TTC549 (cell line): ENCODE measurements around the gene TMED9.

Experiments
- FAIRE-seq: peaks from 2 replicates; lab custom pipeline; 2012; peaks lifted over from hg19 to GRCh38; lab: Jason Lieb, UNC

The TMED9 gene

GRCh38 chr5:177578316-177578715 is 13.7 kb upstream of the TMED9 start:
- FAIRE-seq: no peak

GRCh38 chr5:177588413-177588909 is 3.5 kb upstream of the TMED9 start:
- FAIRE-seq: no peak

DNA sequence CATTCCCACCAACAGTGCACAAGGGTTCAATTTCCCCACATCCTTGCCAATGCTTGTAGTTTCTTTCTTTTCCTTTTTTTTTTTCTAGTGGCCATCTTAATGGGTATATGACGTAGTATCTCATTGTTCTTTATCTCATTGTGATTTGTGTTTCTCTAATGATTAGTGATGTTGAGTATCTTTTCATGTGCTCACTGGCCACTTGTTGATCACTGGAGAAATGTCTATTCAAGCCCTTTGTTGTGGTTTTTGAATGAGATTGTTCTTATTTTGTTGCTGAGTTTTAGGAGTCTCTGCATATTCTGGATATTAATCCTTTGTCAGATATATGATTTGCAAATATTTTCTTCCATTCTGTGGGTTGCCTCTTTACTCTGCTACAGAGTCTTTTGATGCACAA is 1.6 kb upstream of the TMED9 start:
- no peak for FAIRE-seq

GRCh38 chr5:177591690-177592009 is 353 bp upstream of the TMED9 start:
- no peak for FAIRE-seq

GRCh38 chr5:177592905-177593304 is 902 bp downstream of the TMED9 start:
- FAIRE-seq: no peak

GRCh38 chr5:177593511-177593910 is 1.5 kb downstream of the TMED9 start:
- no peak for FAIRE-seq

GRCh38 chr5:177594071-177594470 is 2.1 kb downstream of the TMED9 start:
- FAIRE-seq: no peak

- FAIRE-seq: no peak
Measured at GRCh38 chr5:177595026-177595585, 3.1 kb downstream of the TMED9 start.

- FAIRE-seq: no peak
Measured at GRCh38 chr5:177595991-177596774, 4.2 kb downstream of the TMED9 start.

- FAIRE-seq: no peak
Measured at GRCh38 chr5:177596775-177597238, 4.8 kb downstream of the TMED9 start.

- no peak for FAIRE-seq
Measured at GRCh38 chr5:177598477-177598876, 6.5 kb downstream of the TMED9 start.

GRCh38 chr5:177599731-177600507 is 7.9 kb downstream of the TMED9 start, which contains the start of gene B4GALT7:
B4GALT7 (plus strand) TSS chr5:177600132; CDS start chr5:177600211, 79 bp downstream.
- no peak for FAIRE-seq

DNA sequence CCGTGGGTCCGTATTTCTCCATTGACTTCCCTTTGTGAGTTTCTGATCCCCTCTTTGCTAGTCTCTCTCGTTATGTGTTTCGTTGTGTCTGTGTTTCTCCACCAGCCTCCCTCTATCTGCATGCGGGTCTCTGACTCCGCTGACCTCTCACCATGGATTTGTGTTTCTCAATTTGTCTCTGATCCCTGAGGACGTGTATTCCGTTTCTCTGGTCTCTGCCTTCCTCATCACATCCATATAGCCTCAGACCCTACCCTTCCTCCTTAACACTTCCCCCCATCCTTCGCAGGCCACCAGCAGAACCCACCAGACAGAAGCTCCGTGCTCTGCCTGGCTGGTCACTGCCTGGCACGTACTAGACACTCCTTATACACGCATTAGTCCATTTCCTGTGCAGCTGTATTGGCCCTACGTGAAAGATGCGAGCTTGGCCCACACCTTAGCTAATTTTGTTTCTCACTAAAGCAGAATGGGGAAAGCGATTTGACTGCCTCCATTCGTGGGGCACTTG is 8.6 kb downstream of the TMED9 start:
- FAIRE-seq: no peak

DNA sequence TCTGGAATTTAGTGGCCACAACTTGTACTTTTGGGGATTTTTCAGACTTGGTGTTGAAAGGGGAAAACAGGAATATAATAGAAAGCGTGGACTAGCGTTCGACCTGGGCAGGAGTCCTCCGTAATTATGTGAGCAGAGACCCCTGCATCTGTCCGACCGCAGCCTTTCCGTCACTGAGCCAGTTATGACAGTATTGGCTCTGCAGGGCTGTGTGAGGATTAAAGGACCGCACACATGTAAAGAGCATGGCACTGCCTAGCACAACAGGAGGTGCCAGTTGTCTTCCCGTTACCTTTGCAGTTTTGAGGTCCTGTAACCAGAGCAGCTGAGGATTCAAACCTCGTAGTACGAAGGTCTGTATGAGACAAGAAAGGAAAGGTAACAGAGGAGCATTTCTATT is 9.1 kb downstream of the TMED9 start:
- FAIRE-seq: no peak

DNA sequence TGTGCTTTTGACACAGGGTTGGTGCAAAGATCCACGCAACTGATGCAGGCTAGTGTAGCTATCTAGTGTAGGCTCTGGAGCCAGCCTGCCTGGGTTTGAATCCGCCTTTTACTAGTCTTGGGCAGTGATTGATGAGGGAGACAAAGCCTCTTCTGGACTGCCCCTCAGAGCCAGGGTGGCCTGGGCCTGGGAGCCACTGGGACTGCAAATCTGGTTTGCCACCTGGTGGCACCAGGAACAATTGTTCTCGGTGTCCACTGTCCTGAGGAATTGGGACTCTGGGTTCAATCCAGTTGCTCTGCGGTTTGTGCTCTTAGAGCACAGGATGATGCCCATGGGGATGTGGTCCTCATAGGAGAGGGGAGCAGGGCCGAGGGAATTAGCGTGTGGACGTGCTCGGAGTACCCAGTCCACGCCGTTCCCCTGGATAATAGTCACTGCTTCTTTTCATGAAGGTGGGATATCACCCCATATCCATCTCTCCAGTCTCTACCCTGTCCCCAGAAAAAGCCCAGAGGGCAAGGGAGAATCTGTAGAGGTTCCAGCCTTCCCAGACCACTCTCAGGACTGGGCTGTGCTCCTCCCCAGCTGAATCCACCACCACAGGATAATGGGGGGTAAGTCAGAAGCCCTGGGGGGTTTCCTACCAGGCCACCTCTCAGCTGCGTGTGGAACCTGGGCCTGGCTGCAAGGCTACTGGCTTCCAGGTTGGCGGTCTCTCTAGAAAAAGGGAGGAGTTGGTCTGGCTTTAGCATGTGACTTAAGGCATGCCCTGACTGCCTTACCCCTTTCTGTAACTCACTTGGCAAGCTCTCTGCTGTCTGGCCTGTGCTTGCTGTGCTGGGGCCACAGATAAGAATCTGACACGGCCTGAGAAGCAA is 9.8 kb downstream of the TMED9 start:
- FAIRE-seq: no peak

- no peak for FAIRE-seq
Measured at GRCh38 chr5:177602458-177602830, 10.4 kb downstream of the TMED9 start.

DNA sequence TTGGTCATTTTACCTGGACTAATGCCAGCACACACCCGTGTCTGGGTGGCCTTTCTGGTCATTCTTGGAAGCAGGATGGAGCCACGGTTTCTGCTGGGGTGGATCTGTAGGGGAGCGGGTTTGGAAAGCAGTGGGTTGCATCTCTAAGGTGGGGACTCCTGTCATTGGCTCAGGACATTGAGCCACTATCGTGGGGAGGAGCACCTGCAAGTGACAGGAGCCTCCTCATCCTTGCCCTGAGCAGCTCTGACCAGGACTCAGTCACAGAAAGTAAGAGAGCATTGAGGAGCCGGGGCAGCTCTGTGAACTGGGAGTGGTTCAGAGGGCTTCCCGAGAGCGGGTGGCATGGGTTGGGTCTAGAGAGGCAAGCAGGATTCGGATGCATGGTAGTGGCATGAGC is 11.6 kb downstream of the TMED9 start:
- FAIRE-seq: no peak

DNA sequence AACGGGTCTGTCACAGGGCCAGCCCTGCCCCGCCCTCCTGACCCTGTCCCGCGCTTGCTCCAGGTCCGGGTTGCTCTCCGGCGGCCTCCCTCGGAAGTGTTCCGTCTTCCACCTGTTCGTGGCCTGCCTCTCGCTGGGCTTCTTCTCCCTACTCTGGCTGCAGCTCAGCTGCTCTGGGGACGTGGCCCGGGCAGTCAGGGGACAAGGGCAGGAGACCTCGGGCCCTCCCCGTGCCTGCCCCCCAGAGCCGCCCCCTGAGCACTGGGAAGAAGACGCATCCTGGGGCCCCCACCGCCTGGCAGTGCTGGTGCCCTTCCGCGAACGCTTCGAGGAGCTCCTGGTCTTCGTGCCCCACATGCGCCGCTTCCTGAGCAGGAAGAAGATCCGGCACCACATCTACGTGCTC is 12.1 kb downstream of the TMED9 start:
- FAIRE-seq: no peak

- no peak for FAIRE-seq
Measured at GRCh38 chr5:177604656-177605055, 12.7 kb downstream of the TMED9 start.

- no peak for FAIRE-seq
Measured at GRCh38 chr5:177605078-177605477, 13.1 kb downstream of the TMED9 start.

DNA sequence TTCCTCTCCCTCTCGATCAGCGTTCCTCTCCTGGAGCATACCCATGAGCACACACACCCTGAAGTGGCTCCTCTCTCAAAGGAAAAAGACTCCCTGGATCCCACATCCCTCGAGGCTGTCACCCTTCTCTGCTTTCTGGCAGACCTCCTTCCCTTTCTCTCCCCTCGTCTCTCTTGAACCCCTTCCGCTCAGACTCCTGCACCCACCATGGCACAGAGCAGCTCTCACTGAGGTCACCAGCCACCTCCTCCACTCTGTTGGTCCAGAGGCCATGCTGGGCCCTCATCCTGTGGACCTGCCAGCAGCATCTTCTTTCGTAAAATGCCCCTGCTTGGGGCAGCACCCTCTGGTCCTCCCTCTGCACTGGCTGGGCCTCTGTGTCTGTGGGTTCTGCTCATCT is 13.7 kb downstream of the TMED9 start:
- FAIRE-seq: no peak
